NT2/D1 (cell line): Measurements from ENCODE around the gene ZNF655.

Source experiments
- SUZ12 ChIP-seq: IDR thresholded peaks from 2 replicates; pipeline ENCODE4 v1.6.1; 2011; ENCODE audit not compliant: insufficient read length, insufficient read depth; ENCODE audit errors: extremely low read depth
- YY1 ChIP-seq: IDR thresholded peaks from 2 replicates; pipeline ENCODE4 v1.6.1; 2011; ENCODE audit not compliant: insufficient read length, insufficient read depth
- ZNF274 ChIP-seq: IDR thresholded peaks from 2 replicates; pipeline ENCODE4 v1.6.1; 2011; ENCODE audit warnings: mild to moderate bottlenecking, low read depth, low read length

DNA sequence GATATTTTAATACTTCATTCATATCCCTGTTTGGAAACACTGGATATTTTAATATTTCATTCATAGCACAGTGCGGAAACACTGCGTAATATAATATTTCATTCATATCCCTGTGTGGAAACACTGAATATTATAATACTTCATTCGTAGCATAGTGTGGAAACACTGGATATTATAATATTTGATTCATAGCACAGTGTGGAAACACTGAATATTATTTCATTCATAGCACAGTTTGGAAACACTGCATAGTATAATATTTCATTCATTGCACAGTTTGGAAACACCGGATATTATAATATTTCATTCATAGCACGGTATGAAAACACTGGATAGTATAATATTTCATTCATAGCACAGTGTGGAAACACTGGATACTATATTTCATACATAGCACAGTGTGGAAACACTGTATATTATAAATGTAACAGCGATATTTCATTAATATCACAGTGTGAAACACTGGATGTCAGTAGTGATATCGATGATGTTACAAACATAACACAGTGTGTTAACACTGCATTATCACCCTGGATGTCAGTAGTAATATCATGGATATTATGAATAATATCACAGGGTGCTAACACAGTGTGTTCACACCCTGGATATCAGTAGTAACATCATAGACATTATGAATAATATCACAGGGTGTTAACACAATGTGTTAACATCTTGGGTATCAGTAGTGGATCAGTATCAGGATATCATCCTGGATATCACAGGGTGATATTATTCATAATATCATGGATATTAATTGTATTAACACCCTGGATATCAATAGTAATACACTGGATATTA lies 36.7 kb downstream of the ZNF655 start:
- TF ChIP-seq YY1 (no peak), ZNF274 (no peak), SUZ12 (no peak)
